Measurements from ENCODE around the gene RIOK1. TPM values are rescaled to one million over a fixed set of nuclear protein-coding genes. Genes with fewer than 3 reads are reported as not detected.
"Not testable (repeated sequence)": the region's sequence is repeated elsewhere in the genome, so short reads cannot be mapped to it uniquely, and the experiment has no call there.

The RIOK1 gene
- total RNA-seq, 1 donor from 2014 or later: 24.9 TPM

DNA sequence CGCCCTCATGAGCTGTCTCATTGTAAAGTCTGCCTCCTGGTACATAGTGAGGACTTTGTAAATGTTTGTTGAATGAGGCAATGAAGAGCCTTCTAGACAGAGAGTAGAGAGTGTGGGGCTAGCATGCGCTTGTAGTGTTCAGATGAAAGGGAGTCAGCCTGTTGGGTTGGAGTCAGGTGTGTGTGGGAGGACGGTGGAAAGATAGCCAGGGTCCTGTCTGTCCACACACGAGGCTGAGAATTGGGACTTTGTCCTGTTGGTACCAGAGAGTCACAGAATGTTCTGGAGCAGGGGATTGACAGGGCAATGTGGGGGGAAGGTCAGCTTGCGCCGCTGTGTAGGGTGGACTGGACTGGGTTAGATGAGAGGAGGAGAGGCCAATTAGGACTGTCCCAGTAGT is 58.6 kb downstream of the RIOK1 start:
- no peak for DNase-seq
- Mint-ChIP-seq H3K36me3 (ENCODE audit: unreplicated experiment) (no peaks in the 10 kb centered on the region), H3K4me1 (ENCODE audit: low read depth, unreplicated experiment) (no peaks in the 10 kb centered on the region), H3K9me3 (ENCODE audit: unreplicated experiment) (peaks cover 5% of the 10 kb centered on the region), H3K27me3 (ENCODE audit: unreplicated experiment) (no peaks in the 10 kb centered on the region), H3K4me3 (ENCODE audit: unreplicated experiment) (no peak overlapping the region), H3K27ac (ENCODE audit: unreplicated experiment) (no peak overlapping the region)
- TF ChIP-seq, protein P1, sequence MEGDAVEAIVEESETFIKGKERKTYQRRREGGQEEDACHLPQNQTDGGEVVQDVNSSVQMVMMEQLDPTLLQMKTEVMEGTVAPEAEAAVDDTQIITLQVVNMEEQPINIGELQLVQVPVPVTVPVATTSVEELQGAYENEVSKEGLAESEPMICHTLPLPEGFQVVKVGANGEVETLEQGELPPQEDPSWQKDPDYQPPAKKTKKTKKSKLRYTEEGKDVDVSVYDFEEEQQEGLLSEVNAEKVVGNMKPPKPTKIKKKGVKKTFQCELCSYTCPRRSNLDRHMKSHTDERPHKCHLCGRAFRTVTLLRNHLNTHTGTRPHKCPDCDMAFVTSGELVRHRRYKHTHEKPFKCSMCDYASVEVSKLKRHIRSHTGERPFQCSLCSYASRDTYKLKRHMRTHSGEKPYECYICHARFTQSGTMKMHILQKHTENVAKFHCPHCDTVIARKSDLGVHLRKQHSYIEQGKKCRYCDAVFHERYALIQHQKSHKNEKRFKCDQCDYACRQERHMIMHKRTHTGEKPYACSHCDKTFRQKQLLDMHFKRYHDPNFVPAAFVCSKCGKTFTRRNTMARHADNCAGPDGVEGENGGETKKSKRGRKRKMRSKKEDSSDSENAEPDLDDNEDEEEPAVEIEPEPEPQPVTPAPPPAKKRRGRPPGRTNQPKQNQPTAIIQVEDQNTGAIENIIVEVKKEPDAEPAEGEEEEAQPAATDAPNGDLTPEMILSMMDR (IDR thresholded peaks at IDR 0.05; ENCODE audit: partially characterized antibody, unreplicated experiment): no peak

DNA sequence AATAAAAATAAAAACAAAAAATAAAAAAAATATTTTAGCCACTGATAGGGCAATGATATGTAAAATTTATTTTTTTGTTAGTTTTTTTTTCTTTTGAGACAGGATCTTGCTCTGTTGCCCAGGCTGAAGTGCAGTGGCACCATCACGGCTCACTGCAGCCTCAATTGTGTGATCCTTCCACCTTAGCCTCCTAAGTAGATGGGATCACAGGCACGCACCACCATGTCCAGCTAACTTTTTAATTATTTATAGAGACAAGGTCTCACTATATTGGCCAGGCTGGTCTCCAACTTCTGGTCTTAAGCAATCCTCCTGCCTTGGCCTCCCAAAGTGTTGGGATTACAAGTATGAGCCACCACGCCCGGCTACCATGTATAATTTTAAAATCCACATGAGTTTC is 59.4 kb downstream of the RIOK1 start:
- Mint-ChIP-seq H3K36me3 (ENCODE audit: unreplicated experiment) (no peaks in the 10 kb centered on the region), H3K9me3 (ENCODE audit: unreplicated experiment) (peaks cover 5% of the 10 kb centered on the region), H3K4me3 (ENCODE audit: unreplicated experiment) (no peak overlapping the region), H3K27me3 (ENCODE audit: unreplicated experiment) (no peaks in the 10 kb centered on the region), H3K27ac (ENCODE audit: unreplicated experiment) (no peak overlapping the region), H3K4me1 (ENCODE audit: low read depth, unreplicated experiment) (no peaks in the 10 kb centered on the region)
- DNase-seq: no peak
- TF ChIP-seq, protein P1 (IDR thresholded peaks at IDR 0.05; ENCODE audit: partially characterized antibody, unreplicated experiment): no peak

DNA sequence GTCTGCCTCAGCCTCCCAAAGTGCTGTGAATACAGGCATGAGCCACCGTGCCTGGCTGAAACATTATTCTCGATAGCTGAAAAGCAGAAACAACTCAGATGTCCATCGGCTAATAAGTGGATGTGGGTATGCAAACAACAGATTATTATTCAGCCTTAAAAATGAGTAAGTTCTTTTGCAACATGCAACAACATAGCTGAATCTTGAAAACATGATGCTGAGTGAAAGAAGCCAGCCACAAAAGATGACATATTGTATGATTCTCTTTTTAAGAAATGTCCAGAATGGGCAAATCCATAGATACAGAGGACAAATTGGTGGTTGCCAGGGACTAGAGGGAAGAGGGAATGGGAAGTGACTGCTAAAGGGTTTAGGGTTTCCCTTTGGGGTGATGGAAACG is 61.7 kb downstream of the RIOK1 start:
- no peak for DNase-seq
- Mint-ChIP-seq H3K27me3 (ENCODE audit: unreplicated experiment) (no peaks in the 10 kb centered on the region), H3K36me3 (ENCODE audit: unreplicated experiment) (no peaks in the 10 kb centered on the region), H3K27ac (ENCODE audit: unreplicated experiment) (no peak overlapping the region), H3K4me3 (ENCODE audit: unreplicated experiment) (no peak overlapping the region), H3K9me3 (ENCODE audit: unreplicated experiment) (no peaks in the 10 kb centered on the region), H3K4me1 (ENCODE audit: low read depth, unreplicated experiment) (no peaks in the 10 kb centered on the region)
- TF ChIP-seq, protein P1 (IDR thresholded peaks at IDR 0.05; ENCODE audit: partially characterized antibody, unreplicated experiment): no peak

DNA sequence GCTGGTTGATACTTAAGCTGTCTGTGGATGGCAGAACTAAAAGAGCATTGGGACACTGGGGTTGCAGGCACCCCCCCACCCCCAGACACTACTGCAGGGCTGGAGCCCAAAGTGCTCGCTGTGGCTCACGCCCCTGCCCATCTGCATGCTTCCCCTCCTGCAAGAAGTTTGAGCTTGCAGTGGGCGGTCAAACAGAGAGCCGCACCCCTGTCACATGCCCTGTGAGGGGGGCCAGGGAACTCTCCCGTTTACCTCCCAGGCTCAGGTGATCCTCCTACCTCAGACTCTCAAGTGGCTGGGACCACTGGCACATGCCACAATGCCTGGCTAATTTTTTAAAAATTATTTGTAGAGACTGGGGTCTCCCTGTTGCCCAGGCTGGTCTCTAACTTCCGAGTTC is 63.3 kb downstream of the RIOK1 start:
- H3K4me1 Mint-ChIP-seq (ENCODE audit: low read depth, unreplicated experiment): no peaks in the 10 kb centered on the region
- H3K9me3 Mint-ChIP-seq (ENCODE audit: unreplicated experiment): peaks cover 4% of the 10 kb centered on the region
- H3K27ac Mint-ChIP-seq (ENCODE audit: unreplicated experiment): no peak overlapping the region
- DNase-seq: no peak
- TF ChIP-seq, protein P1 (IDR thresholded peaks at IDR 0.05; ENCODE audit: partially characterized antibody, unreplicated experiment): no peak
- no peak overlapping the region for H3K4me3 Mint-ChIP-seq (ENCODE audit: unreplicated experiment)
- no peaks in the 10 kb centered on the region for H3K27me3 Mint-ChIP-seq (ENCODE audit: unreplicated experiment)
- H3K36me3 Mint-ChIP-seq (ENCODE audit: unreplicated experiment): peaks cover 6% of the 10 kb centered on the region

DNA sequence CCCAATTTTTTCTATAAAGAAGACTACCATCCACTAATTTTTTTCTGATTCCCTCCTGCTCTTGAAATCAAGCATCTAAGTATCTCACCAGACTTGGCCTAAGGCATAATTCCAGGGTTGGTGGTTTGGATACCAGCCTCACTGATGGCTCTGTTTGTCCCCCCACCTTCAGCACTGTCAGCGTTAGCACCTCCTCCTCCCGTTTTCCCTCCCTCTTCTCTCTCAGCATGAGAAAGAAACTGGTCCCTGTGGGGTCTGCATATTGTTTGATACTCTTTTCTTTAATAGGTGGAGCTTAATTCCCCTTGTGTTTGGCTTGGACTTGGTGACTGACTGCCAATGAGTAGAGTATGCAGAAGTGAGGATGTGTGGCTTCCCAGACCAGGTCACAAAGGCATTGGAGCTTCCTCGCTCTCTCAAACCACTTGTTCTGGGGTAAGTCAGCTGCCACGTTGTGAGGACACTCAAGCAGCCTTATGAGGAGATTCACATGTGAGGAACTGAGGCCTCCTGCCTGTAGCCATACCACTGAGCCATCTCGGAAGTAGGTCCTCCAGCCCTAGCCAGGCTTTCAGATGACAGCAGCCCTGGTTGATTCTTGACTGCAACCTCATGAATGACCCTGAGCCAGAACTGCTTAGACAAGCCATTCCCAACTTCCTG is 65.2 kb downstream of the RIOK1 start:
- TF ChIP-seq, protein P1 (IDR thresholded peaks at IDR 0.05; ENCODE audit: partially characterized antibody, unreplicated experiment): no peak
- Mint-ChIP-seq H3K36me3 (ENCODE audit: unreplicated experiment) (peaks cover 6% of the 10 kb centered on the region), H3K27ac (ENCODE audit: unreplicated experiment) (no peak overlapping the region), H3K9me3 (ENCODE audit: unreplicated experiment) (peaks cover 7% of the 10 kb centered on the region), H3K4me1 (ENCODE audit: low read depth, unreplicated experiment) (no peaks in the 10 kb centered on the region), H3K4me3 (ENCODE audit: unreplicated experiment) (no peak overlapping the region), H3K27me3 (ENCODE audit: unreplicated experiment) (no peaks in the 10 kb centered on the region)
- no peak for DNase-seq

DNA sequence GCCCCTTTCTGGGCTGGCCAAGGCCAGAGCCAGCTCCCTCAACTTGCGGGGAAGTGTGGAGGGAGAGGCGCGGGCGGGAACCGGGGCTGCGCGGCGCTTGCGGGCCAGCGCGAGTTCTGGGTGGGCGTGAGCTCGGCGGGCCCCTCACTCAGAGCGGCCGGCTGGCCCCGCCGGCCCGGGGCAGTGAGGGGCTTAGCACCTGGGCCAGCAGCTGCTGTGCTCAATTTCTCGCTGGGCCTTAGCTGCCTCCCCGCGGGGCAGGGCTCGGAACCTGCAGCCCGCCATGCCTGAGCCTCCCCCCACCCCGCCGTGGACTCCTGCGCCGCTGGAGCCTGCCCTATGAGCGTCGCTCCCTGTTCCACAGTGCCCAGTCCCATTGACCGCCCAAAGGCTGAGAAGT is 66.7 kb downstream of the RIOK1 start:
- not testable (repeated sequence) for DNase-seq; H3K4me3 Mint-ChIP-seq (ENCODE audit: unreplicated experiment); H3K27me3 Mint-ChIP-seq (ENCODE audit: unreplicated experiment); H3K4me1 Mint-ChIP-seq (ENCODE audit: low read depth, unreplicated experiment); H3K36me3 Mint-ChIP-seq (ENCODE audit: unreplicated experiment); H3K9me3 Mint-ChIP-seq (ENCODE audit: unreplicated experiment); H3K27ac Mint-ChIP-seq (ENCODE audit: unreplicated experiment)

All from glutamatergic neuron (in vitro differentiated cells).